MCF 10A (cell line): ENCODE results near the gene CTCF. TPM values are rescaled to one million over a fixed set of nuclear protein-coding genes. Genes with fewer than 3 reads are reported as not detected.
A peak's percentile ranks its signal among the peaks of the same experiment; 100 is the strongest.

Experiments
- BruUV-seq: library from RNA; stranded (reverse); fragments of 400-500 nt; replicated peaks from 2 replicates; lab custom pipeline; 2021; lab: Mats Ljungman, UMichigan
- CTCF ChIA-PET: fragments of 300-600 bp; sonication (Branson Sonifier 250); formaldehyde crosslinking; extraction: SDS; loops from one replicate; lab custom pipeline; 2021; ENCODE audit warnings: antibody characterized with exemption, inconsistent platforms; lab: Yijun Ruan, JAX
- POLR2A ChIA-PET: fragments of 300-600, 350-650 bp; sonication (Branson Sonifier 250); formaldehyde crosslinking; extraction: SDS; loops from one replicate; lab custom pipeline; 2020; ENCODE audit warnings: antibody characterized with exemption, inconsistent platforms; lab: Yijun Ruan, JAX
- DNase-seq: peaks from one replicate; pipeline ENCODE4 v3.0.0-alpha.2; 2018; ENCODE audit not compliant: unreplicated experiment
- H3K27ac Mint-ChIP-seq: one replicate; pipeline ENCODE4 v1.8.0; 2022; ENCODE audit warnings: mild to moderate bottlenecking, low read depth, mixed read lengths; ENCODE audit not compliant: unreplicated experiment
- H3K27me3 Mint-ChIP-seq: one replicate; pipeline ENCODE4 v1.8.0; 2022; ENCODE audit warnings: mixed read lengths; ENCODE audit not compliant: insufficient read depth, unreplicated experiment
- H3K36me3 Mint-ChIP-seq: one replicate; pipeline ENCODE4 v1.8.0; 2022; ENCODE audit warnings: mild to moderate bottlenecking, moderate library complexity, mixed read lengths; ENCODE audit not compliant: insufficient read depth, unreplicated experiment
- H3K4me1 Mint-ChIP-seq: one replicate; pipeline ENCODE4 v1.8.0; 2022; ENCODE audit warnings: mixed read lengths; ENCODE audit not compliant: insufficient read depth, unreplicated experiment
- H3K4me3 Mint-ChIP-seq: one replicate; pipeline ENCODE4 v1.8.0; 2022; ENCODE audit warnings: mild to moderate bottlenecking, moderate library complexity, mixed read lengths; ENCODE audit not compliant: unreplicated experiment
- H3K9me3 Mint-ChIP-seq: one replicate; pipeline ENCODE4 v1.8.0; 2022; ENCODE audit warnings: mixed read lengths; ENCODE audit not compliant: unreplicated experiment
- intact Hi-C: fragments of 100-400 bp; cut with micrococcal nuclease; formaldehyde crosslinking; loops from 2 replicates; pipeline ENCODE4 v1.14.1; 2022
- total RNA-seq: library from RNA; stranded (reverse); gene quantifications from 2 replicates; pipeline ENCODE4 v1.2.3, GENCODE V29; 2022
- TF ChIP-seq, protein P1 (sequence below): fragments of 200-600 bp; IDR thresholded peaks from one replicate; pipeline ENCODE4 v1.8.0; 2022; ENCODE audit warnings: antibody characterized with exemption, mild to moderate bottlenecking; ENCODE audit not compliant: unreplicated experiment

Gene CTCF
- total RNA-seq, 1 experiment from 2014 or later = 40.6 TPM

DNA sequence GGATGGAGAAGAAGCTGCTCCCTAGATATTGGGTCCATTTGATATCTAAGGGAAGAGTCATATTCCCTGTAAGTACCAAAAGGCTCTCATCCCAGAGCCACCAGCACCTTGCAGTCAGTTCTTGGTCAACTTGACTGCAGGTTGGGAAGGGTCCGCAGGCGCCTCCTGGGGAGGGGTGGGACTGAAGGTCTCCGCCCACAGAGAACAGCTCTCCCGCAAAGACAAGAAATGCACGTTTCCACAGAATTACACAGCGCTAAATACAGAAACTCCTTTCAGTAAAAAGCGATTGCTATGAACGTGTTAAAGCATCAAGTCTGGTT lies 864 bp upstream of the CTCF start:
- Mint-ChIP-seq H3K36me3 (peaks cover 6% of the 10 kb centered on the region), H3K4me1 (peaks cover 7% of the 10 kb centered on the region), H3K9me3 (no peaks in the 10 kb centered on the region), H3K4me3 (peak overlapping the region; percentile 88), H3K27ac (no peak overlapping the region), H3K27me3 (no peaks in the 10 kb centered on the region)
- ChIA-PET CTCF (interaction anchor here (0.6 to 4.6 kb wide), 17 partner anchors 10 to 513 kb away, joined by 3 to 50 read pairs (median 4); partner anchors contain the start of genes ACD, ATP6V0D1 and PARD6A), POLR2A (interaction anchor here (0.6 to 2.8 kb wide), 23 partner anchors 10 to 387 kb away, joined by 3 to 23 read pairs (median 4); partner anchors contain the start of genes ACD, ATP6V0D1, GFOD2 and NUTF2)
- no peak for DNase-seq
- BruUV-seq = no TSS peak
- TF ChIP-seq, protein P1, sequence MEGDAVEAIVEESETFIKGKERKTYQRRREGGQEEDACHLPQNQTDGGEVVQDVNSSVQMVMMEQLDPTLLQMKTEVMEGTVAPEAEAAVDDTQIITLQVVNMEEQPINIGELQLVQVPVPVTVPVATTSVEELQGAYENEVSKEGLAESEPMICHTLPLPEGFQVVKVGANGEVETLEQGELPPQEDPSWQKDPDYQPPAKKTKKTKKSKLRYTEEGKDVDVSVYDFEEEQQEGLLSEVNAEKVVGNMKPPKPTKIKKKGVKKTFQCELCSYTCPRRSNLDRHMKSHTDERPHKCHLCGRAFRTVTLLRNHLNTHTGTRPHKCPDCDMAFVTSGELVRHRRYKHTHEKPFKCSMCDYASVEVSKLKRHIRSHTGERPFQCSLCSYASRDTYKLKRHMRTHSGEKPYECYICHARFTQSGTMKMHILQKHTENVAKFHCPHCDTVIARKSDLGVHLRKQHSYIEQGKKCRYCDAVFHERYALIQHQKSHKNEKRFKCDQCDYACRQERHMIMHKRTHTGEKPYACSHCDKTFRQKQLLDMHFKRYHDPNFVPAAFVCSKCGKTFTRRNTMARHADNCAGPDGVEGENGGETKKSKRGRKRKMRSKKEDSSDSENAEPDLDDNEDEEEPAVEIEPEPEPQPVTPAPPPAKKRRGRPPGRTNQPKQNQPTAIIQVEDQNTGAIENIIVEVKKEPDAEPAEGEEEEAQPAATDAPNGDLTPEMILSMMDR = no peak
- intact Hi-C loops = loop anchor here (5.0 kb wide), 1 partner anchor 81 kb away; no protein-coding TSS in a partner anchor

DNA sequence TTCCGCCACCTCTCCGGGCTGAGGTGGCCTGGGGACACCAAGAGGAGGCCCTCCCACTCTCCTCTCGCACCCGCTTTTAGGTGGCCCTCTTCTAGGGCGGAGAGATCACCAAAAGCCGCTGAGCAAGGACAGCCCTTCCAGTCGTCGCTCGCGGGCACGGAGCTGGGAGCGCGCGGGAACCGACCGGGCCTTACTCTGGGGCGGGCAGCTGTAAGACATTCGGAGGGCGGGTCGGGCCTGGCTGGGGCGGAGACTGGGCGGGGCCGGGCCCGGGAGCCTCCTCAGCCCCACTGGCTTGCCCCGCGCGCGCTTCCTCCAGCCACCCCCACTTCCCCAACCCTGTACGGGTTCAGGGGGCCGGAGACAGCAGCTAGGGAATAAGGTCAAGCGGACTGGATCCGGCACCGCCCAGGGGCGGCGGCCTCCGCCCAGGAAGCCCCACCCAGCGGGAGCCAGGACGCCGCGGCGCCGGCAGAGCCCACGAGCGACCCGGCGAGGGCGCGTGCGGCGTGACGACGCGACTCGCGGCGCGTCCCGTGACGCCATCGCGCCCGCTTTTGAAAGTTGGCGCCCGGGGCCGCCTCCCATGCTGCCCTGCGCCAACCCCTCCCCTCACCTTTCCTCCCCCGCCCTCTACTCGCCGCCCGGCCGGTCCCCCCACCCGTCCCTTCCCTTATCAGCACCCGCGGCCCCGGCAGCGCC lies 351 bp upstream of the CTCF start:
- intact Hi-C loops = loop anchor here (1.0 to 5.0 kb wide), 4 partner anchors 15 to 106 kb away; no protein-coding TSS in a partner anchor
- TF ChIP-seq, protein P1 = no peak
- DNase-seq = peak; percentile 96
- ChIA-PET CTCF (interaction anchor here (0.6 to 4.6 kb wide), 29 partner anchors 10 to 1622 kb away, joined by 3 to 50 read pairs (median 4); partner anchors contain the start of genes ACD, ATP6V0D1 and PARD6A), POLR2A (interaction anchor here (0.6 to 2.8 kb wide), 33 partner anchors 10 to 407 kb away, joined by 3 to 23 read pairs (median 4); partner anchors contain the start of genes ACD, ATP6V0D1, FBXL8 and GFOD2)
- BruUV-seq = TSS peak; percentile 39
- Mint-ChIP-seq H3K9me3 (no peaks in the 10 kb centered on the region), H3K27ac (peak overlapping the region; percentile 81), H3K27me3 (no peaks in the 10 kb centered on the region), H3K4me1 (peaks cover 7% of the 10 kb centered on the region), H3K4me3 (peak overlapping the region; percentile 88), H3K36me3 (peaks cover 6% of the 10 kb centered on the region)

DNA sequence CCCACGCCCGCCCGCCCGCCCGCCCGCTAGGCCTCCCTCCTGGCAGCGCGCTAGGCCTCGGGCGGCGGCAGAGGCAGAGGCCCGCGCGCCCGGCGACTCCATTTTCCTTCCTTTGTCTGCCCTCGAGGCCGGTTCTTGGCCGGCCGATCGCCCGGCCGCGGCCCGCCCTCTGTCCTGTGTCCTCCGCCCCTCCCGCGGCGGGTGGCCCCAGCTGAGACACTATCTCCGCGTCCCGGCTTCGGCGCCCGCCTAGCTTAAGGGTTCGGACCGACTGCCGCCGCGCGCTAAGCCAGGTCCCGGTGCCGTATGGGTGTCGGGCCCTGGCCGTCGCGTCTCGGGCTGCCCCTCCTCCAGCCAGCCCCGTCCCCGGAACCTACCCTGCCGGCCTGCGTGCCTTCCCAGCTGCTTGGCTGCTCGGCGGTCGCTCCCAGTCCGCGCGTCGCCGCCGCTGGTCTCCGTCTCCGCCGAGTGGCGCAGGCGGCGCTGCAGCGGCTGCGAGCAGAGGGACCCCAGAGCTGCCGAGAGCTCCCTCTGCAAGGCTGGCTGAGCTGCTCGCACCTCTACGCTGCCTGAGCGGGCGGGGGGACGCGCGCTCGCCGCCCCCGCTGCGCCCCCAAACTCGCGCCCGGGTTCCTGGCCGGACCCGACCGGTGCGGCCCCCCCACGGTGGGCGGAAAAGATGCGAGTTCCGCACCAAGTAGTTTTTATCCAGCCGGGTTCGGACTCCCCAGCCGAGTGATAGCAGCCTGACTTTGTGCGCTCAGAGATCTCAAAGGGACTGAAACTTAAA lies 787 bp downstream of the CTCF start:
- TF ChIP-seq, protein P1 = no peak
- peaks cover 6% of the 10 kb centered on the region for H3K36me3 Mint-ChIP-seq
- peak; percentile 48 for DNase-seq
- H3K4me1 Mint-ChIP-seq = peaks cover 7% of the 10 kb centered on the region
- no peaks in the 10 kb centered on the region for H3K9me3 Mint-ChIP-seq
- POLR2A ChIA-PET = interaction anchor here (0.8 to 2.8 kb wide), 19 partner anchors 9 to 403 kb away, joined by 3 to 23 read pairs (median 5); partner anchors contain the start of genes ACD, ENKD1, FBXL8 and RANBP10
- H3K27ac Mint-ChIP-seq = peak overlapping the region; percentile 81
- peak overlapping the region; percentile 88 for H3K4me3 Mint-ChIP-seq
- CTCF ChIA-PET = interaction anchor here (0.6 to 4.6 kb wide), 20 partner anchors 9 to 1183 kb away, joined by 3 to 50 read pairs (median 4); partner anchors contain the start of genes ACD, ATP6V0D1 and PARD6A
- intact Hi-C loops = loop anchor here (1.0 to 5.0 kb wide), 4 partner anchors 16 to 105 kb away; no protein-coding TSS in a partner anchor
- H3K27me3 Mint-ChIP-seq = no peaks in the 10 kb centered on the region
- BruUV-seq = no TSS peak
